Body of pancreas (tissue), 4 donors: ENCODE results near the gene ACADS.

Experiments used
- POLR2A ChIP-seq, 3 donors: fragments of 450-650 bp; IDR thresholded peaks; one replicate each; pipeline ENCODE4 v1.6.1; 2016; ENCODE audit warnings: antibody characterized with exemption in 3 of 3, mild to moderate bottlenecking in 2 of 3
- TF ChIP-seq, protein P1 (sequence below), 7 experiments: fragments of 450-650 bp in 4 of 7; fragments of 200-600 bp in 3 of 7; sonication (generic) in 3 of 7; IDR thresholded peaks; one replicate each; pipeline ENCODE4 v1.5.1; 2016 to 2019; ENCODE audit warnings: antibody characterized with exemption in 7 of 7

DNA sequence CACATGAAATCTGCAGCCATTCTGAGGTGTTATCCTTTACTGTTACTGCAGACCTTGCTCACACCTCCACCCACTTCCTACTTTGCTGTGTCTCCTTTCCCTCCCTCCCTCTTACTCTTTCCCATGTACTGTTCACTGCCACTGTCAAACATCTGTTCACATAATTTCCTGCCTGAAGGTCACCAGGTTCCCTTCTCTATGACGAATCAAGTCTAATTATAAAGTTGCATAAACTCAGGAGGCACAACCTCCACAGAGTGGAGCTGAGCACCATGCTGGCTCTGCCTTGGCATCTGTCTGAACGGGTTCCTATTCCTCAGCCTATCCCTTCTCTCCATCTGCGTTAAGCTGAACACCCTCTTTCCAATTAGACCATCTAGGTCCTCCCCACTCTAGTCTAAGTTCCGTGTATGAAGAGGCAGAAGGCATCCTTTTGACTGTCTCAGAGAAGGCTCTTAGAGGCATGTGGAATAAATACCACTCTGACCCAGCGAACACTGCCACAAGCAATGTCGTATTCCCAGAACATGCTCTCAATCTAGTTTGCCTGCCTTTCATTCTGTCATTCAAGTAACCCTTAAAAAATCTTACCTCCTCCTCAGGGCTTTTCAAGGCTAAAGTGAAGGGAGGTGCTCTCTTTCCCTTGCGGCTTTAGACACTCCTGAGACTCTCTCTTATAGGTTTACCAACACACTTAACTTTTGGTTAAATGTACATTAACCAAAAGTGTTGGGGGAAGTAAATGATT is 48.7 kb downstream of the ACADS start:
- TF ChIP-seq, protein P1, sequence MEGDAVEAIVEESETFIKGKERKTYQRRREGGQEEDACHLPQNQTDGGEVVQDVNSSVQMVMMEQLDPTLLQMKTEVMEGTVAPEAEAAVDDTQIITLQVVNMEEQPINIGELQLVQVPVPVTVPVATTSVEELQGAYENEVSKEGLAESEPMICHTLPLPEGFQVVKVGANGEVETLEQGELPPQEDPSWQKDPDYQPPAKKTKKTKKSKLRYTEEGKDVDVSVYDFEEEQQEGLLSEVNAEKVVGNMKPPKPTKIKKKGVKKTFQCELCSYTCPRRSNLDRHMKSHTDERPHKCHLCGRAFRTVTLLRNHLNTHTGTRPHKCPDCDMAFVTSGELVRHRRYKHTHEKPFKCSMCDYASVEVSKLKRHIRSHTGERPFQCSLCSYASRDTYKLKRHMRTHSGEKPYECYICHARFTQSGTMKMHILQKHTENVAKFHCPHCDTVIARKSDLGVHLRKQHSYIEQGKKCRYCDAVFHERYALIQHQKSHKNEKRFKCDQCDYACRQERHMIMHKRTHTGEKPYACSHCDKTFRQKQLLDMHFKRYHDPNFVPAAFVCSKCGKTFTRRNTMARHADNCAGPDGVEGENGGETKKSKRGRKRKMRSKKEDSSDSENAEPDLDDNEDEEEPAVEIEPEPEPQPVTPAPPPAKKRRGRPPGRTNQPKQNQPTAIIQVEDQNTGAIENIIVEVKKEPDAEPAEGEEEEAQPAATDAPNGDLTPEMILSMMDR (IDR thresholded peaks at IDR 0.05): no peak
- TF ChIP-seq POLR2A (IDR thresholded peaks at IDR 0.05): no peak
